22Rv1 (cell line): ENCODE results near the gene KIAA1958.

Experiments used
- ZFX ChIP-seq: fragments of 450-650 bp; IDR thresholded peaks from 2 replicates; pipeline ENCODE4 v1.6.1; 2017; ENCODE audit warnings: antibody characterized with exemption, borderline replicate concordance
- TF ChIP-seq, protein P1 (sequence below): fragments of 450-650 bp; IDR thresholded peaks from 2 replicates; pipeline ENCODE4 v1.5.1; 2017; ENCODE audit warnings: mild to moderate bottlenecking

DNA sequence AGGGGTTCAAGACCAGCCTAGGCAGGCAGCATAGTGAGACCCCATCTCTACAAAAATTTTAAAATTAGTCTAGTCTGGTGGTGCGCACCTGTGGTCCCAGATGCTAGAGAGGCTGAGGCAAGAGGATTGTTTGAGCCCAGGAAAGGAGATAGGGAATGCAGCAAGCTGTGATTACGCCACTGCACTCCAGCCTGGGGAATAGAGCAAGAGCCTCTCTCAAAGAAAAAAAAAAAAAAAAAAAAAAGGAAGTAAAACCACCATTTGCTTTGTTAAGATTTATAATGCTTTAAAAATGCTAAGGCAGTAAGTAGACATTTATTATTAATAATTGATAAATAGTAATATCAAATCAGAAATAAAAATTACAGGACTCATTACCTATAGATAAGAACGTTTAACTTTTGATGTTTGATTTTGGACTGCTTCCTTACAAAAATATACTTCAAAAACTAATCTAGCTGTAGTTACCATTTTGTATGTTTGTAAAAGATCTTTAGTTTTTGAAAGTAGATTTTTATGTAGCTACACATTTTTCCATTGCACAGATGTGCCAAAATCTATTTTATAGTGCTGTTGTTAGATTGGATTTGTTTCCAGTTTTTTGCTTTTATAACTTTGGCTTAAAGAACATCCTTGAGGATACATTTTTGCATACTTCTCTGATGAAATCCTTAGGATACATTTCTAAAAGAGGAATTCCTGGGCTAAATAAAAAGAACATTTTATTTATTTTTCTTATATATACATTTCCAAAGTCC, 144.9 kb downstream of the KIAA1958 start:
- TF ChIP-seq, protein P1, sequence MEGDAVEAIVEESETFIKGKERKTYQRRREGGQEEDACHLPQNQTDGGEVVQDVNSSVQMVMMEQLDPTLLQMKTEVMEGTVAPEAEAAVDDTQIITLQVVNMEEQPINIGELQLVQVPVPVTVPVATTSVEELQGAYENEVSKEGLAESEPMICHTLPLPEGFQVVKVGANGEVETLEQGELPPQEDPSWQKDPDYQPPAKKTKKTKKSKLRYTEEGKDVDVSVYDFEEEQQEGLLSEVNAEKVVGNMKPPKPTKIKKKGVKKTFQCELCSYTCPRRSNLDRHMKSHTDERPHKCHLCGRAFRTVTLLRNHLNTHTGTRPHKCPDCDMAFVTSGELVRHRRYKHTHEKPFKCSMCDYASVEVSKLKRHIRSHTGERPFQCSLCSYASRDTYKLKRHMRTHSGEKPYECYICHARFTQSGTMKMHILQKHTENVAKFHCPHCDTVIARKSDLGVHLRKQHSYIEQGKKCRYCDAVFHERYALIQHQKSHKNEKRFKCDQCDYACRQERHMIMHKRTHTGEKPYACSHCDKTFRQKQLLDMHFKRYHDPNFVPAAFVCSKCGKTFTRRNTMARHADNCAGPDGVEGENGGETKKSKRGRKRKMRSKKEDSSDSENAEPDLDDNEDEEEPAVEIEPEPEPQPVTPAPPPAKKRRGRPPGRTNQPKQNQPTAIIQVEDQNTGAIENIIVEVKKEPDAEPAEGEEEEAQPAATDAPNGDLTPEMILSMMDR, result no peak
- no peak for TF ChIP-seq ZFX
